ENCODE data around the gene AARSD1.
"Not testable (repeated sequence)": the region's sequence is repeated elsewhere in the genome, so short reads cannot be mapped to it uniquely, and the experiment has no call there.

The AARSD1 gene

GRCh38 chr17:42950044-42950783 is 14.0 kb downstream of the AARSD1 start:
- Mint-ChIP-seq H3K4me3 (no peak overlapping the region), H3K27ac (no peak overlapping the region), H3K9me3 (no peaks in the 10 kb centered on the region), H3K36me3 (peaks cover 60% of the 10 kb centered on the region), H3K27me3 (no peaks in the 10 kb centered on the region), H3K4me1 (no peaks in the 10 kb centered on the region)
- ATAC-seq, result no peak

- Mint-ChIP-seq H3K4me1 (no peaks in the 10 kb centered on the region), H3K4me3 (no peak overlapping the region), H3K27me3 (no peaks in the 10 kb centered on the region), H3K9me3 (no peaks in the 10 kb centered on the region), H3K36me3 (peaks cover 34% of the 10 kb centered on the region), H3K27ac (no peak overlapping the region)
- ATAC-seq, result no peak
Measured at GRCh38 chr17:42946812-42947211, 17.4 kb downstream of the AARSD1 start.

DNA sequence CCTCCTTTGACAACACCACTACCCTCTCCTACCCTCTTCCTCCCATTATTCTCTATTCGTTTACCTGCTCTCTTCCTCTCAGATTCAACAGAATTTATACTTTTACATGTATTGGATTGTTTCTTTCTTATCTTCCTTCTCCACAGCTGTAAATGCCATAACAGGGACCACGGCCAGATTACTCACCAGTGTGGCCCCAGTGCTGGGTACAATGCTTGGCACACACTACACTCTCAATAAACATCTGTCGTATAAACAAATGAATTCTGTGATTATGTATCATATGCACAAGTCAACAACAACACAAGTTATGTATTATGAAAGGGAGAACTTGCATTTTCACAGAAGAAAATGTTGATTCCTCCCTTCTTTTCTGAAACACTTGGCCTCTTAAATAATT is 20.0 kb downstream of the AARSD1 start:
- H3K4me1 Mint-ChIP-seq, result no peaks in the 10 kb centered on the region
- no peak overlapping the region for H3K27ac Mint-ChIP-seq
- no peaks in the 10 kb centered on the region for H3K27me3 Mint-ChIP-seq
- H3K4me3 Mint-ChIP-seq, result no peak overlapping the region
- no peaks in the 10 kb centered on the region for H3K9me3 Mint-ChIP-seq
- H3K36me3 Mint-ChIP-seq, result peaks cover 11% of the 10 kb centered on the region
- ATAC-seq, result no peak

DNA sequence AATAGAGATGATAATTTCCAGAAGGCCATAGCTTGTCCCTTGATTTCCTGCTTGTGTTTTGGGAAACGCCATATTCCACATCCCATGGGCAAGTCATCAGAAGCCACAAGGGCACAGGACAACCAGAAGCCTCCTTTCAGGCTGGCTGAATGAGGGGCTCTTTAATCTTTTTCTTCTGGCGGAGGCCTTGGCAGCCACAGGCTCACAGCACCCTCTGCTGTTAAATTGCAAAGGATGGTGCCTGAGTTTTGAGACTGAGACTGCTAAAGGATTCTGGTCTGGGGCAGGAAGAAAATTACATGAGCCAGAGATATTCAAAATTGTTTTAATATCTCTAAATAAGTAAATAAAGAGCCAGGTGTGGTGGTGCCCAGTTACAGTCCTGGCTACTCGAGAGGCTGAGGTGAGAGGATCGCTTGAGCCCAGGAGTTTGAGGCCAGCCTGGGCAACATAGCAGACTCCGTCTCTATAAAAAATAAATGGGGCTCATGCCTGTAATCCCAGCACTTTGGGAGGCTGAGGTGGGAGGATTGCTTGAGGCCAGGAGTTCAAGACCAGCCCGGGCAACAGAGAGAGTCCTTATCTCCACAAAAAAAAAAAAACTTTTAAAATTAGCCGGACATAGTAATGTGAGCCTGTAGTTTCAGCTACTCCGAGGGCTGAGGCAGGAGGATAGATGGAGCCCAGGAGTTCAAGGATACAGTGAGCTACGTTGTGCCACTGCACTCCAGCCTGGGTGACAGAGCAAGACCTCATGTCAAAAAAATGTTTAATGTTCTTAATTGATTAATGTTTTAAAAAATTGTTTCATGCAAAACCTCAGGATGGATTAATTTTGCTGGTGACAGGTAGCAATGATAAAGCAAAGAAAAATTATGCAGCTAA is 26.3 kb downstream of the AARSD1 start:
- Mint-ChIP-seq H3K27me3 (no peaks in the 10 kb centered on the region), H3K4me3 (no peak overlapping the region), H3K9me3 (no peaks in the 10 kb centered on the region), H3K36me3 (no peaks in the 10 kb centered on the region), H3K4me1 (peaks cover 4% of the 10 kb centered on the region), H3K27ac (no peak overlapping the region)
- ATAC-seq, result peak; percentile 51

GRCh38 chr17:42929497-42929844 is 34.8 kb downstream of the AARSD1 start:
- Mint-ChIP-seq H3K27ac (peak overlapping the region; percentile 61), H3K27me3 (no peaks in the 10 kb centered on the region), H3K4me1 (peaks cover 10% of the 10 kb centered on the region), H3K9me3 (no peaks in the 10 kb centered on the region), H3K4me3 (no peak overlapping the region), H3K36me3 (no peaks in the 10 kb centered on the region)
- ATAC-seq, result no peak

- ATAC-seq, result peak; percentile 89
- no peaks in the 10 kb centered on the region for H3K36me3 Mint-ChIP-seq
Measured at GRCh38 chr17:42928714-42929496, 35.3 kb downstream of the AARSD1 start.

GRCh38 chr17:42924891-42925290 is 39.4 kb downstream of the AARSD1 start:
- no peak overlapping the region for H3K4me3 Mint-ChIP-seq
- peaks cover 10% of the 10 kb centered on the region for H3K4me1 Mint-ChIP-seq
- H3K27ac Mint-ChIP-seq, result no peak overlapping the region
- H3K36me3 Mint-ChIP-seq, result no peaks in the 10 kb centered on the region
- peaks cover 3% of the 10 kb centered on the region for H3K27me3 Mint-ChIP-seq
- no peaks in the 10 kb centered on the region for H3K9me3 Mint-ChIP-seq
- ATAC-seq, result no peak

More at GRCh38 chr17:42928714-42929496, 35.3 kb downstream of the AARSD1 start:
- peak overlapping the region; percentile 61 for H3K27ac Mint-ChIP-seq
- no peaks in the 10 kb centered on the region for H3K9me3 Mint-ChIP-seq
- peaks cover 10% of the 10 kb centered on the region for H3K4me1 Mint-ChIP-seq
- no peaks in the 10 kb centered on the region for H3K27me3 Mint-ChIP-seq
- no peak overlapping the region for H3K4me3 Mint-ChIP-seq

DNA sequence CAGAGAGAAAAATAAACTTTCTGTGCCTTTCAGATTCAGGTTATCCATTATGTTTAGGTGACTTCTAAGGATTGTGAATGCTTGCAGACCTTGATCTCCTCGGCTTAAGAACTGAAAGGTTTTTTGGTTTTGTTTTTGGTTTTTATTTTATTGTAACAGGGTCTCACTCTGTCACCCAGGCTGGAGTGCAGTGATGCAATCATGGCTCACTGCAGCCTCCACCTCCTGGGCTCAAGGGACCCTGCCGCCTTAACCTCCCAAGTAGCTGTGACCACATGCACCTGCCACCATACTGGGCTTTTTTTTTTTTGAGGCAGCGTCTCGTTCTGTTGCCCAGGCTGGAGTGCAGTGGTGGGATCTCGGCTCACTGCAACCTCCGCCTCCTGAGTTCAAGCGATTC is 40.8 kb downstream of the AARSD1 start:
- H3K9me3 Mint-ChIP-seq, ATAC-seq, H3K27ac Mint-ChIP-seq, H3K4me3 Mint-ChIP-seq, H3K4me1 Mint-ChIP-seq, H3K36me3 Mint-ChIP-seq: not testable (repeated sequence)
- H3K27me3 Mint-ChIP-seq, result peaks cover 12% of the 10 kb centered on the region

DNA sequence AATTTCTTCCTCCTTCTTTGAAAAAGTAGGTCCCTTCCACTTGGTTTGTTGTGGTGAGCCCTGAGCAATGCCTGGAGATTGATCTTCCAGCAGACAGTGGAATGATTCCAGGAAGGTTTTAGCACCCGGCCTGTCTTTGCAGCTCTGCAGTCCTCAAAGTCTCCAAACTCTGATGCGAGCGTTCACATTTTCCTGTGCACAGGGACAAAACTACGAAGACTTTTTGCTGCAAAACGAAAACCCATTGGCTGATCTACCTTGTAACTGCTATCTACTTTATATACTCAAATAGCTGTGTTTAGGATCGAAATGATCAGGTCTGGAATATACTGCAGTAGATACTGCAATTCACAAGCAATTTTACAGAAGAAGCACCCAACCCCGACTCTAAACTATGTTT is 42.0 kb downstream of the AARSD1 start:
- Mint-ChIP-seq H3K36me3 (no peaks in the 10 kb centered on the region), H3K4me1 (no peaks in the 10 kb centered on the region), H3K27ac (no peak overlapping the region), H3K4me3 (no peak overlapping the region), H3K27me3 (peaks cover 12% of the 10 kb centered on the region), H3K9me3 (no peaks in the 10 kb centered on the region)
- ATAC-seq, result no peak

GRCh38 chr17:42920922-42921321 is 43.3 kb downstream of the AARSD1 start:
- no peak overlapping the region for H3K4me3 Mint-ChIP-seq
- ATAC-seq, result no peak
- H3K27me3 Mint-ChIP-seq, result peaks cover 12% of the 10 kb centered on the region
- no peaks in the 10 kb centered on the region for H3K36me3 Mint-ChIP-seq
- H3K4me1 Mint-ChIP-seq, result no peaks in the 10 kb centered on the region
- H3K27ac Mint-ChIP-seq, result no peak overlapping the region
- no peaks in the 10 kb centered on the region for H3K9me3 Mint-ChIP-seq

GRCh38 chr17:42920106-42920900 is 44.0 kb downstream of the AARSD1 start:
- no peaks in the 10 kb centered on the region for H3K36me3 Mint-ChIP-seq
- no peak overlapping the region for H3K4me3 Mint-ChIP-seq
- no peaks in the 10 kb centered on the region for H3K9me3 Mint-ChIP-seq
- ATAC-seq, result no peak
- peaks cover 12% of the 10 kb centered on the region for H3K27me3 Mint-ChIP-seq
- H3K4me1 Mint-ChIP-seq, result no peaks in the 10 kb centered on the region
- H3K27ac Mint-ChIP-seq, result no peak overlapping the region

DNA sequence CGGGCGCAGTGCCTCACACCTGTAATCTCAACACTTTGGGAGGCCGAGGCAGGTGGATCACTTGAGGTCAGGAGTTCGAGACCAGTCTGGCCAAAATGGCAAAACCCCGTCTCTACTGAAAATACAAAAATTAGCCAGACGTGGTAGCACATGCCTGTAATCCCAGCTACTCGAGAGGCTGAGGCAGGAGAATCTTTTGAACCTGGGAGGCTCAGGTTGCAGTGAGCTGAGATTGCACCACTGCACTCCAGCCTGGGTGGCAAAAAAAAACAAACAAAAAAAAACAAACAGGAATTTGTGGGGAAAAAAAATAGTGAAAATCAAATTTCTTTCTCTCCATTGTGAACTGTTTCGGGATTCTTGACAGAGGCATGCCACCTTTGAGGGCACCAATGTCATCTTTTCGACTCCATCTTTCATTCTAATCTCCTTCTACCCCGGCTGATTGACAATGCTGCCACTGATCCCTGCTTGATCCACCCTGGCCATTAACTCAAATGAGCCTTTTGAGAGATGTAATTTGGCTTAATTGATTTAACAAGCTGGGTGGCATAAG is 44.7 kb downstream of the AARSD1 start:
- H3K27me3 Mint-ChIP-seq, result peaks cover 12% of the 10 kb centered on the region
- ATAC-seq, H3K4me3 Mint-ChIP-seq, H3K4me1 Mint-ChIP-seq, H3K27ac Mint-ChIP-seq, H3K9me3 Mint-ChIP-seq, H3K36me3 Mint-ChIP-seq: not testable (repeated sequence)

DNA sequence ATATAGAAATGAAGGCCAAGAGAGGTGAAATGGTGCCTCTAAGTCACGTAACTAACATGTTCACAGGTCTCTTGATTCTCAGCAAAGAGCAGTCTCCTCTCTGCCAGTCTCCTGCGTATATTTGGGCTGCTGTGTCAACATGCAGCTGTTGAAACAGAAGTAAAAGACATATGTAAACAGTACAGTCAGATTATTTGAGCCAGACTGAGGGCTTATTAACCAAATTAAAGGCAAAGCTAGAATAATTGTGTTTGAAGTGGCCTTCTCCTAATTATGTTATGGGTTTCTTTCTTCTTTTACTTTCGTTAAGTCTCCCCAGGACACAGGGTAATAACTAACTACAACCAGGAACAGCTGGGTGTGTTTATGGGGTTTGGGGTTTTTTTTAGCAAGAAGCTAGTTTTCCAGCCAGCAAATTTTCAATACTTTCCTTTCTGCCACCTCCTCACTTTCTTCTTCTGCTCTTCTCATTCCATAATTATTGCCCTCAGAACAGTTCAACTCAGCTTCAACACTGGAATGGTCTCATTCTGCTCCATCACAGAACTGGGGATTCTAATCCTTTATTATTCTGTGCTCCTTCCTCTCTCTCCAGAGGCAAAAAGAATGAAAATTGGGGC is 45.2 kb downstream of the AARSD1 start:
- Mint-ChIP-seq H3K27me3 (peaks cover 12% of the 10 kb centered on the region), H3K4me3 (no peak overlapping the region), H3K27ac (no peak overlapping the region), H3K4me1 (no peaks in the 10 kb centered on the region), H3K9me3 (no peaks in the 10 kb centered on the region), H3K36me3 (no peaks in the 10 kb centered on the region)
- ATAC-seq, result no peak

DNA sequence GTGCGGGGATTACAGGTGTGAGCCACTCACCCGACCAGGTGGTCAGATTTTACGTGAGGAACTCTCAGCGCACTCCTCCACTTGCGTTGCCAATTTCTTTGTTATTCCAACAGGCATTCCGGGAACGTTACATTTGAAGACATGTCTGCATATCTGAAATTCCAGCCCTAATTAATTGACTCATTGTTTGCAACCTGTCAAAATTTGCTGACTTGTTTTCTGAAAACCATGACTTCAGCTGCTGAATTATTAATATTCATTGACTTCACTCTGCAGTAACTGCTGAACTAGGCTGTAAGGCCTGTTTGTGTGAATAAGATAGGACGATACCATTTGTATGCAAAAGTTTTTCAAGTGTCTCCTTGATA is 47.0 kb downstream of the AARSD1 start:
- no peak for ATAC-seq
- Mint-ChIP-seq H3K36me3 (no peaks in the 10 kb centered on the region), H3K4me1 (no peaks in the 10 kb centered on the region), H3K27ac (no peak overlapping the region), H3K9me3 (no peaks in the 10 kb centered on the region), H3K4me3 (no peak overlapping the region), H3K27me3 (peaks cover 12% of the 10 kb centered on the region)

Measured in stimulated activated memory B cell treated with anti-CD40 and anti-IgM and Interleukin-4, amounts not matched to agents 10 μg/mL and 1 μg/mL and 100 μg/mL, for 72 hours (primary cell).